ENCODE data around the gene ZNF516. TPM values are rescaled to one million over a fixed set of nuclear protein-coding genes. Genes with fewer than 3 reads are reported as not detected.

ZNF516 gene
- total RNA-seq, 1 donor from 2014 or later, result 12.3 TPM

GRCh38 chr18:76460482-76460881, 34.6 kb downstream of the ZNF516 start:
- DNase-seq (ENCODE audit: missing footprints) (no peak), ATAC-seq (no peak)
- intact Hi-C loops (cut with DNase I), result no loop called here

- ATAC-seq (peak; percentile 55), DNase-seq (ENCODE audit: missing footprints) (no peak)
- intact Hi-C loops (cut with DNase I), result no loop called here
Measured at GRCh38 chr18:76459687-76460350, 35.2 kb downstream of the ZNF516 start.

GRCh38 chr18:76459312-76459686, 35.7 kb downstream of the ZNF516 start:
- intact Hi-C loops (cut with DNase I), result no loop called here
- DNase-seq (ENCODE audit: missing footprints), result no peak
- peak; percentile 37 for ATAC-seq

DNA sequence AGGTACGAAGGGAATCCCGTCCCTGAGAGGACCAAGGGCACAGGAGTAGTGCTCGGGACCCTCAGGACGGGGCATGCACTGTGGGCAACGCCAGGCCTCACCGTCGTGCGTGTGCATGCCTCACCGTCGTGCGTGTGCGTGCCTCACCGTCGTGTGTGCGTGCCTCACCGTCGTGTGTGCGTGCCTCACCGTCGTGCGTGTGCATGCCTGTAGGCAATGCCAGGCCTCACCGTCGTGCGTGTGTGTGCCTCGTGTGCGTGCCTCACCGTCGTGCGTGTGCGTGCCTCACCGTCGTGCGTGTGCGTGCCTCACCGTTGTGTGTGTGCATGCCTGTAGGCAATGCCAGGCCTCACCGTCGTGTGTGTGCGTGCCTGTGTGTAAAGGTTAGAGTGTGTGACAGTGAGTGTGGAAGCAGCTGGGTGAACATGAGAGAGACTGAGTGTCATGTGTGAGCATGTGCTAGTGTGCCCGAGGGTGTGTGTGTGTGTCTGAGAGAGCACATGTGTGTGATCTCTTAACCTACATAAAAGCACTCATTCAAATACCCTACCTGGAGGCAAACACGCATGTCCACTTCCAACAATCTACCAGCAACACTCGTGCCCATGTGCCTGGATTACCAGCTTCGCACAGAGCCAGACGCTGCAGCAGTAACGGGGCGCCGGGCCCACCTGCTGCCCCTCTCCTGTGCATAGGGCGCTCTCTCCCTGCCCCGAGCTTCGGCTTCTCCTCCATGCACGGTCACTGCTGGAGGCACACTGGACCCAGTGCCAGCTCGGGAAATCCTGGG, 36.3 kb downstream of the ZNF516 start:
- ATAC-seq (no peak), DNase-seq (ENCODE audit: missing footprints) (no peak)
- intact Hi-C loops (cut with DNase I), result no loop called here

GRCh38 chr18:76457957-76458356, 37.1 kb downstream of the ZNF516 start:
- ATAC-seq, result no peak
- intact Hi-C loops (cut with DNase I), result no loop called here
- no peak for DNase-seq (ENCODE audit: missing footprints)

DNA sequence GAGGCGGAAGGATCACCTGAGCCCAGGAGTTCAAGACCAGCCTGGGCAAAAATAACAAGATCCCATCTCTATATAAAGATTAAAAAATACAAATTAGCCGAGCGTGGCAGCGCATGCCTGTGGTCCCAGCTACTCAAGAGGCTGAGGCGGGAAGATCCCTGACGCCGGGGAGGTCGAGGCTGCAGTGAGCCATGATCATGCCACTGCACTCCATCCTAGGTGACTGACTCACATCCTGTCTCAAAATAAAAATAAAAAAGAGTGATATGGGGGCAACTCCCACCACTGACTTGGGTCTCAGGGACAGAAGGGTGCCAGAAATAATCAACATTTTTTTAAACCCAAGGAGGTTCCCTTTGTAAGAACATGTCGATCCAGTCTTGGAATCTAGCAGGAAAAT, 37.6 kb downstream of the ZNF516 start:
- ATAC-seq (no peak), DNase-seq (ENCODE audit: missing footprints) (no peak)
- intact Hi-C loops (cut with DNase I), result no loop called here

GRCh38 chr18:76456823-76457222, 38.2 kb downstream of the ZNF516 start:
- no peak for ATAC-seq
- no peak for DNase-seq (ENCODE audit: missing footprints)
- intact Hi-C loops (cut with DNase I), result no loop called here

- intact Hi-C loops (cut with DNase I), result no loop called here
- ATAC-seq (no peak), DNase-seq (ENCODE audit: missing footprints) (no peak)
Measured at GRCh38 chr18:76456018-76456750, 38.9 kb downstream of the ZNF516 start.

GRCh38 chr18:76455003-76455676, 39.9 kb downstream of the ZNF516 start:
- ATAC-seq (no peak), DNase-seq (ENCODE audit: missing footprints) (no peak)
- intact Hi-C loops (cut with DNase I), result no loop called here

DNA sequence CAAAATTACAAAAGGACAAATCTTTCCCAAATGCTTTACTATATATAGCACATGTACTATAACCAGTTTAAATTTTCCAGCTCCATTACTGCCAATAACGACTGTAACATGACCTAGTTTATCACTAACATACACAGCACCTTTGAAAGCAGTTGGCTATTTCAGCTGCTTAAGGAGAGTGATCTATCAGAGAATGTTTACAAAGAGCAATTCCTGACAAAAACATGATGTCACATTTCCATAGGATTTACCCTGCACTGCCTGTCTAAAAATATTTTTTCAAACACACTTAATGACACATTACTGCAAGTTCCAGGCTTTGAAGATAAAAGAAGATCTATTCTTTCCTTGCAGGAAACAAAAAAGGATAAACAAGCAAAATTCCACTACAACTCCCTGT, 40.6 kb downstream of the ZNF516 start:
- ATAC-seq (no peak), DNase-seq (ENCODE audit: missing footprints) (no peak)
- intact Hi-C loops (cut with DNase I), result no loop called here

GRCh38 chr18:76453932-76454331, 41.1 kb downstream of the ZNF516 start:
- DNase-seq (ENCODE audit: missing footprints) (no peak), ATAC-seq (no peak)
- intact Hi-C loops (cut with DNase I), result no loop called here

- intact Hi-C loops (cut with DNase I), result no loop called here
- DNase-seq (ENCODE audit: missing footprints) (no peak), ATAC-seq (no peak)
Measured at GRCh38 chr18:76453057-76453561, 41.9 kb downstream of the ZNF516 start.

- intact Hi-C loops (cut with DNase I), result no loop called here
- DNase-seq (ENCODE audit: missing footprints), result no peak
- no peak for ATAC-seq
Measured at GRCh38 chr18:76452357-76452756, 42.7 kb downstream of the ZNF516 start.

DNA sequence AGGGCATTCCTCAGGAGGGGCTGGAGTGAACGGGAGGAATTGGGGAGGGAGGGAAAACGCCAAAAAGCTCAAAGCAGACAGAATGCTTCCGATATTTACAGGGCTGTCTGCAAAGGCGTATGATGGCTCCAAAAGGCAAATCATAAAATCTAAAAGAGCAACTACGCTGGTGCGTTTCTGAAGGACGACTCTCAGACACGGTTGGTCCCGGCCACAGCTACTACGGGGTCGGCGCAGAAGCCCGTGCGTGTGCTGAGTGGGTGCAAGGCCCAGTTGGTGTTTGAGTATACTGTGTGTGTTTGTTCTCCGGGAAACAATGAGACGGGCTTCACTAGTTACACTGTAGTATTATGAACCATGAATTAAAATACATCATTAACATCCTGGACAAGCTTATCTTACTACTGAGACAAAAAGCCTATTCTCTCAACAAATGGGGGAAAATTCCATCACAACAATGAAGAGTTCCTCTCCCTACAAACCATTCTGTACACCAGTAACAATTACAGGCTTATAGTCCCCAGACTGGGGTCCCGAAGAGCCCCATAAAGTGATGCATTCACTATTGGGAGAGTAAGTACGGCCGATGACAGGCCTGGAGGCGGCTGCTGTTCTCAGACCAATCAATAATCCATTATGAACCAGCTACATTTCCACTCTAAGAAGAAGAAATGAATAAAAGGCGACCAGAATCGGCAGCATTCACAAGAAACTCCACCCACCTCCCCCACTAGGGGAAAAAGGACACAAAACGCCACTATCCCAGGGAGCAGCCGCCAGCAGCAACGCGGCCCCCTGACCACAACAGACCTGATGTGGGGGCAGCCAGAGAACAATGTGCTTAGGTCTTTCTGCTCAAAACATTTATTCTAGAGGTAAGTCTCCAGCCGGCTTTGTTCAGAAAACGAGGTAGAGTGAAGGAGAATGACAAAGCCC, 43.4 kb downstream of the ZNF516 start:
- no peak for DNase-seq (ENCODE audit: missing footprints)
- peak; percentile 47 for ATAC-seq
- intact Hi-C loops (cut with DNase I), result loop anchor here (2.0 kb wide), 1 partner anchor 43 kb away; the partner anchor contains the start of gene ZNF516

- intact Hi-C loops (cut with DNase I), result loop anchor here (2.0 kb wide), 1 partner anchor 44 kb away; the partner anchor contains the start of gene ZNF516
- peak; percentile 69 for ATAC-seq
- no peak for DNase-seq (ENCODE audit: missing footprints)
Measured at GRCh38 chr18:76450452-76451395, 44.3 kb downstream of the ZNF516 start.

- ATAC-seq, result no peak
- no peak for DNase-seq (ENCODE audit: missing footprints)
- intact Hi-C loops (cut with DNase I), result no loop called here
Measured at GRCh38 chr18:76449111-76449453, 46.0 kb downstream of the ZNF516 start.
